Stimulated activated CD4-positive, alpha-beta T cell treated with anti-CD3 and anti-CD28 coated beads, TNF-alpha, amount 100 ng/mL, for 4 hours (primary cell): ENCODE measurements around the gene RSPO1.
"Not testable (repeated sequence)": the region's sequence is repeated elsewhere in the genome, so short reads cannot be mapped to it uniquely, and the experiment has no call there.

Experiments
- DNase-seq, 3 experiments: peaks; one replicate each; pipeline ENCODE4 v3.0.0-alpha.2; 2020; ENCODE audit warnings: low read depth in 3 of 3

RSPO1 gene

GRCh38 chr1:37620707-37621106, 14.0 kb downstream of the RSPO1 start:
- no peak for DNase-seq

GRCh38 chr1:37616330-37616729, 18.4 kb downstream of the RSPO1 start:
- DNase-seq: no peak

GRCh38 chr1:37614105-37614504, 20.6 kb downstream of the RSPO1 start:
- DNase-seq: no peak

GRCh38 chr1:37612186-37612585, 22.5 kb downstream of the RSPO1 start:
- DNase-seq: no peak

- DNase-seq: no peak
Observed at GRCh38 chr1:37609994-37610393, 24.7 kb downstream of the RSPO1 start.

GRCh38 chr1:37609002-37609401, 25.7 kb downstream of the RSPO1 start:
- no peak for DNase-seq

- DNase-seq: no peak
Observed at GRCh38 chr1:37606481-37607263, 28.0 kb downstream of the RSPO1 start.

GRCh38 chr1:37605806-37606474, 28.8 kb downstream of the RSPO1 start:
- DNase-seq: no peak

- DNase-seq: no peak
Observed at GRCh38 chr1:37605061-37605650, 29.5 kb downstream of the RSPO1 start.

GRCh38 chr1:37602750-37603694, 31.7 kb downstream of the RSPO1 start:
- DNase-seq: no peak

GRCh38 chr1:37601441-37601840, 33.3 kb downstream of the RSPO1 start:
- no peak for DNase-seq

- no peak for DNase-seq
Observed at GRCh38 chr1:37599940-37600339, 34.8 kb downstream of the RSPO1 start.

- DNase-seq: no peak
Observed at GRCh38 chr1:37596182-37596667, 38.5 kb downstream of the RSPO1 start.

- DNase-seq: peak; percentile 90 to 92 (median 91)
Observed at GRCh38 chr1:37595440-37596181, 39.1 kb downstream of the RSPO1 start, which contains the start of gene GNL2. Gene GNL2 (minus strand): TSS chr1:37595937. CDS start chr1:37595822, 115 bp downstream.

- DNase-seq: no peak
Observed at GRCh38 chr1:37593726-37594125, 41.0 kb downstream of the RSPO1 start.

GRCh38 chr1:37588939-37589338, 45.8 kb downstream of the RSPO1 start:
- no peak for DNase-seq

- not testable (repeated sequence) for DNase-seq
Observed at GRCh38 chr1:37584544-37584943, 50.1 kb downstream of the RSPO1 start.

GRCh38 chr1:37575692-37576091, 59.0 kb downstream of the RSPO1 start:
- DNase-seq: no peak

- no peak for DNase-seq
Observed at GRCh38 chr1:37574834-37575480, 59.7 kb downstream of the RSPO1 start.
